Left lobe of liver (tissue), 2 donors: ENCODE measurements around the gene CDR2. TPM values are rescaled to one million over a fixed set of nuclear protein-coding genes. Genes with fewer than 3 reads are reported as not detected.
"Not testable (repeated sequence)": the region's sequence is repeated elsewhere in the genome, so short reads cannot be mapped to it uniquely, and the experiment has no call there.

Experiments
- ATAC-seq: fragments of 200-7000 bp; cut with Tn5 transposase; one replicate; pipeline ENCODE4 v1.9.1; 2020; ENCODE audit warnings: mild to moderate bottlenecking, moderate library complexity
- DNase-seq: peaks from one replicate; pipeline ENCODE4 v3.0.0-alpha.2; 2020; ENCODE audit warnings: low spot score
- total RNA-seq: library from RNA; stranded (reverse); gene quantifications from one replicate; pipeline ENCODE4 v1.2.1, GENCODE V29; 2021
- donor health status: DM: no; HTN: no; CAD: no; lungs with moderate emphysema.
- donor health status: DM: no; HTN: yes; CAD: no.

The CDR2 gene
- total RNA-seq, 1 donor from 2014 or later, result 11.0 TPM

GRCh38 chr16:22353191-22353919 is 21.1 kb downstream of the CDR2 start:
- ATAC-seq (peak; percentile 79), DNase-seq (no peak)

- ATAC-seq (no peak), DNase-seq (no peak)
These were observed 21.7 kb downstream of the CDR2 start for GRCh38 chr16:22352723-22353122.

GRCh38 chr16:22352140-22352539 is 22.3 kb downstream of the CDR2 start:
- ATAC-seq (no peak), DNase-seq (no peak)

- not testable (repeated sequence) for DNase-seq, ATAC-seq
These were observed 23.4 kb downstream of the CDR2 start for GRCh38 chr16:22351017-22351416.

- ATAC-seq, result no peak
- DNase-seq, result no peak
These were observed 26.1 kb downstream of the CDR2 start for GRCh38 chr16:22348291-22348690.

GRCh38 chr16:22347100-22347820 is 27.2 kb downstream of the CDR2 start:
- ATAC-seq (peak; percentile 44), DNase-seq (no peak)

- ATAC-seq, result peak; percentile 62
- no peak for DNase-seq
These were observed 27.9 kb downstream of the CDR2 start for GRCh38 chr16:22346483-22346882.

GRCh38 chr16:22342082-22342481 is 32.3 kb downstream of the CDR2 start:
- DNase-seq (no peak), ATAC-seq (no peak)

- ATAC-seq (no peak), DNase-seq (no peak)
These were observed 33.5 kb downstream of the CDR2 start for GRCh38 chr16:22340945-22341344.

- ATAC-seq, result no peak
These were observed 36.4 kb downstream of the CDR2 start for GRCh38 chr16:22337849-22338635.

GRCh38 chr16:22337045-22337444 is 37.4 kb downstream of the CDR2 start:
- DNase-seq (no peak), ATAC-seq (no peak)

More at GRCh38 chr16:22337849-22338635, 36.4 kb downstream of the CDR2 start:
- no peak for DNase-seq

- ATAC-seq (no peak), DNase-seq (no peak)
These were observed 37.8 kb downstream of the CDR2 start for GRCh38 chr16:22336581-22336980.

- DNase-seq, result no peak
- no peak for ATAC-seq
These were observed 38.7 kb downstream of the CDR2 start for GRCh38 chr16:22335668-22336246.

- ATAC-seq, result peak; percentile 61
- no peak for DNase-seq
These were observed 40.9 kb downstream of the CDR2 start for GRCh38 chr16:22333457-22333994.

GRCh38 chr16:22330326-22330725 is 44.1 kb downstream of the CDR2 start:
- ATAC-seq, result no peak
- DNase-seq, result no peak

GRCh38 chr16:22329199-22329695 is 45.2 kb downstream of the CDR2 start:
- no peak for DNase-seq
- no peak for ATAC-seq

GRCh38 chr16:22328081-22328725 is 46.2 kb downstream of the CDR2 start:
- DNase-seq (no peak), ATAC-seq (no peak)

- no peak for ATAC-seq
- no peak for DNase-seq
These were observed 47.0 kb downstream of the CDR2 start for GRCh38 chr16:22327446-22327775.

- no peak for ATAC-seq
- no peak for DNase-seq
These were observed 47.5 kb downstream of the CDR2 start for GRCh38 chr16:22326771-22327445.

- ATAC-seq, result no peak
- DNase-seq, result no peak
These were observed 48.1 kb downstream of the CDR2 start for GRCh38 chr16:22326369-22326652.
